GM12878 (cell line): ENCODE data around the gene RBM10.

Experiments
- CBFB ChIP-seq: IDR thresholded peaks from 2 replicates; pipeline ENCODE4 v1.6.1; 2016; ENCODE audit warnings: antibody characterized with exemption, low read depth
- EZH2 ChIP-seq: IDR thresholded peaks from 2 replicates; pipeline ENCODE4 v1.6.1; 2012; ENCODE audit warnings: low read depth, mild to moderate bottlenecking, control low read depth, inconsistent platforms, low read length, borderline replicate concordance; ENCODE audit not compliant: control insufficient read depth
- GABPA ChIP-seq: IDR thresholded peaks from 2 replicates; pipeline ENCODE4 v1.6.1; 2014; ENCODE audit warnings: antibody characterized with exemption, low read depth, mild to moderate bottlenecking, inconsistent platforms
- MYC ChIP-seq: IDR thresholded peaks from 2 replicates; pipeline ENCODE4 v1.6.1; 2011; ENCODE audit warnings: mild to moderate bottlenecking, low read length, moderate library complexity, inconsistent platforms; ENCODE audit not compliant: insufficient read depth, insufficient replicate concordance, insufficient read length, severe bottlenecking
- POLR2AphosphoS5 ChIP-seq: IDR thresholded peaks from 2 replicates; pipeline ENCODE4 v1.6.1; 2011; ENCODE audit warnings: mild to moderate bottlenecking, low read length, inconsistent platforms
- RUNX3 ChIP-seq: IDR thresholded peaks from 2 replicates; pipeline ENCODE4 v1.6.1; 2012; ENCODE audit warnings: low read length, inconsistent platforms
- SUPT20H ChIP-seq: IDR thresholded peaks from 2 replicates; pipeline ENCODE4 v1.6.1; 2011; ENCODE audit warnings: low read depth, mild to moderate bottlenecking, low read length, moderate library complexity, borderline replicate concordance; ENCODE audit not compliant: control insufficient read depth
- TF ChIP-seq, protein P1 (sequence below), 3 experiments: IDR thresholded peaks in 2 of 3; conservative IDR thresholded peaks in 1 of 3; 2 replicates each; pipeline ENCODE4 v1.5.1; 2011; ENCODE audit warnings: low read depth in 3 of 3, low read length in 3 of 3, mild to moderate bottlenecking in 3 of 3, control low read depth in 2 of 3, moderate library complexity in 2 of 3, inconsistent platforms in 1 of 3, mixed read lengths in 1 of 3; ENCODE audit not compliant: control insufficient read depth in 2 of 3, insufficient read depth in 1 of 3; ENCODE audit errors: extremely low read depth in 1 of 3
- TF ChIP-seq, protein P2 (sequence below): fragments of 450-650 bp; IDR thresholded peaks from 2 replicates; pipeline ENCODE4 v1.6.1; 2016; ENCODE audit warnings: mild to moderate bottlenecking

DNA sequence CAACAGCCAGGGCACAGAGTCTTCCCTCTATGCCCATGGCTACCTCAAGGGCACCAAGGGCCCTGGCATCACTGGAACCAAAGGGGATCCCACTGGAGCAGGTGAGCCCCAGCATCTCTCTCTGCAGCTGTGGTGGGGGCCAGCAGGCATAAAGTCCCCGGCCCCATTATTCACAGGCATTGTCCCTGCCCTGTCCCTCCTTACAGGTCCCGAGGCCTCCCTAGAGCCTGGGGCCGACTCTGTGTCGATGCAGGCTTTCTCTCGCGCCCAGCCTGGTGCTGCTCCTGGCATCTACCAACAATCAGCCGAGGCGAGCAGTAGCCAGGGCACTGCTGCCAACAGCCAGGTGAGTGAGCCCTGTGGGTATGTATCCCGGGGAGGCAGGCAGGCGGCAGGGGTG, 36.3 kb downstream of the RBM10 start:
- TF ChIP-seq POLR2AphosphoS5 (no peak), CBFB (no peak), RUNX3 (no peak), SUPT20H (no peak), MYC (no peak), GABPA (no peak), EZH2 (no peak)
- TF ChIP-seq, protein P1, sequence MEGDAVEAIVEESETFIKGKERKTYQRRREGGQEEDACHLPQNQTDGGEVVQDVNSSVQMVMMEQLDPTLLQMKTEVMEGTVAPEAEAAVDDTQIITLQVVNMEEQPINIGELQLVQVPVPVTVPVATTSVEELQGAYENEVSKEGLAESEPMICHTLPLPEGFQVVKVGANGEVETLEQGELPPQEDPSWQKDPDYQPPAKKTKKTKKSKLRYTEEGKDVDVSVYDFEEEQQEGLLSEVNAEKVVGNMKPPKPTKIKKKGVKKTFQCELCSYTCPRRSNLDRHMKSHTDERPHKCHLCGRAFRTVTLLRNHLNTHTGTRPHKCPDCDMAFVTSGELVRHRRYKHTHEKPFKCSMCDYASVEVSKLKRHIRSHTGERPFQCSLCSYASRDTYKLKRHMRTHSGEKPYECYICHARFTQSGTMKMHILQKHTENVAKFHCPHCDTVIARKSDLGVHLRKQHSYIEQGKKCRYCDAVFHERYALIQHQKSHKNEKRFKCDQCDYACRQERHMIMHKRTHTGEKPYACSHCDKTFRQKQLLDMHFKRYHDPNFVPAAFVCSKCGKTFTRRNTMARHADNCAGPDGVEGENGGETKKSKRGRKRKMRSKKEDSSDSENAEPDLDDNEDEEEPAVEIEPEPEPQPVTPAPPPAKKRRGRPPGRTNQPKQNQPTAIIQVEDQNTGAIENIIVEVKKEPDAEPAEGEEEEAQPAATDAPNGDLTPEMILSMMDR (IDR thresholded peaks at IDR 0.05 in 2 of 3, conservative IDR thresholded peaks at IDR 0.05 in 1 of 3; ENCODE audit: control insufficient read depth in 2 of 3, extremely low read depth in 1 of 3, insufficient read depth in 1 of 3, low read depth in 3 of 3, low read length in 3 of 3): no peak
- TF ChIP-seq, protein P2, sequence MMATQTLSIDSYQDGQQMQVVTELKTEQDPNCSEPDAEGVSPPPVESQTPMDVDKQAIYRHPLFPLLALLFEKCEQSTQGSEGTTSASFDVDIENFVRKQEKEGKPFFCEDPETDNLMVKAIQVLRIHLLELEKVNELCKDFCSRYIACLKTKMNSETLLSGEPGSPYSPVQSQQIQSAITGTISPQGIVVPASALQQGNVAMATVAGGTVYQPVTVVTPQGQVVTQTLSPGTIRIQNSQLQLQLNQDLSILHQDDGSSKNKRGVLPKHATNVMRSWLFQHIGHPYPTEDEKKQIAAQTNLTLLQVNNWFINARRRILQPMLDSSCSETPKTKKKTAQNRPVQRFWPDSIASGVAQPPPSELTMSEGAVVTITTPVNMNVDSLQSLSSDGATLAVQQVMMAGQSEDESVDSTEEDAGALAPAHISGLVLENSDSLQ: no peak
